ENCODE data around the gene CEMIP. TPM values are rescaled to one million over a fixed set of nuclear protein-coding genes. Genes with fewer than 3 reads are reported as not detected.
"Not testable (repeated sequence)": the region's sequence is repeated elsewhere in the genome, so short reads cannot be mapped to it uniquely, and the experiment has no call there.

CEMIP gene
- total RNA-seq, 1 experiment from 2014 or later: 0.03 TPM

GRCh38 chr15:80745888-80746287 is 33.3 kb upstream of the CEMIP start:
- no peak overlapping the region for H3K27ac ChIP-seq

GRCh38 chr15:80747317-80748053 is 31.7 kb upstream of the CEMIP start:
- H3K27me3 ChIP-seq (replicated peaks): no peaks in the 10 kb centered on the region
- peaks cover 9% of the 10 kb centered on the region for H3K4me1 ChIP-seq (replicated peaks)
- H3K36me3 ChIP-seq: peaks cover 4% of the 10 kb centered on the region
- no peaks in the 10 kb centered on the region for H3K9me3 ChIP-seq (replicated peaks)
- no peak for DNase-seq (ENCODE audit: low read depth in 1 of 2, low spot score in 2 of 2)
- H3K4me3 ChIP-seq: no peak overlapping the region
- no peak overlapping the region for H3K27ac ChIP-seq

More at GRCh38 chr15:80745888-80746287, 33.3 kb upstream of the CEMIP start:
- DNase-seq (ENCODE audit: low read depth in 1 of 2, low spot score in 2 of 2): no peak
- no peaks in the 10 kb centered on the region for H3K27me3 ChIP-seq (replicated peaks)
- H3K36me3 ChIP-seq: peaks cover 4% of the 10 kb centered on the region; the same call in 1 of the 2 replicates
- H3K9me3 ChIP-seq (replicated peaks): no peaks in the 10 kb centered on the region
- H3K4me1 ChIP-seq (replicated peaks): peaks cover 9% of the 10 kb centered on the region
- no peak overlapping the region for H3K4me3 ChIP-seq

GRCh38 chr15:80749589-80749988 is 29.6 kb upstream of the CEMIP start:
- no peak for DNase-seq (ENCODE audit: low read depth in 1 of 2, low spot score in 2 of 2)
- Histone ChIP-seq H3K36me3 (peaks cover 4% of the 10 kb centered on the region), H3K4me1 (replicated peaks) (peaks cover 5% of the 10 kb centered on the region), H3K27ac (no peak overlapping the region), H3K9me3 (replicated peaks) (no peaks in the 10 kb centered on the region), H3K27me3 (replicated peaks) (no peaks in the 10 kb centered on the region), H3K4me3 (no peak overlapping the region)

- Histone ChIP-seq H3K4me1 (replicated peaks) (no peaks in the 10 kb centered on the region), H3K36me3 (peaks cover 4% of the 10 kb centered on the region), H3K4me3 (no peak overlapping the region), H3K27me3 (replicated peaks) (no peaks in the 10 kb centered on the region), H3K27ac (no peak overlapping the region), H3K9me3 (replicated peaks) (no peaks in the 10 kb centered on the region)
- no peak for DNase-seq (ENCODE audit: low read depth in 1 of 2, low spot score in 2 of 2)
Measured at GRCh38 chr15:80750575-80750974, 28.6 kb upstream of the CEMIP start.

- no peak overlapping the region for H3K27ac ChIP-seq
- no peak overlapping the region for H3K4me3 ChIP-seq
- H3K27me3 ChIP-seq (replicated peaks): no peaks in the 10 kb centered on the region
- H3K9me3 ChIP-seq (replicated peaks): no peaks in the 10 kb centered on the region
- peaks cover 4% of the 10 kb centered on the region for H3K36me3 ChIP-seq
- no peaks in the 10 kb centered on the region for H3K4me1 ChIP-seq (replicated peaks)
- no peak for DNase-seq (ENCODE audit: low read depth in 1 of 2, low spot score in 2 of 2)
Measured at GRCh38 chr15:80752204-80752603, 27.0 kb upstream of the CEMIP start.

- Histone ChIP-seq H3K4me3 (no peak overlapping the region), H3K36me3 (peaks cover 4% of the 10 kb centered on the region), H3K27ac (no peak overlapping the region), H3K9me3 (replicated peaks) (no peaks in the 10 kb centered on the region), H3K27me3 (replicated peaks) (no peaks in the 10 kb centered on the region), H3K4me1 (replicated peaks) (no peaks in the 10 kb centered on the region)
- no peak for DNase-seq (ENCODE audit: low read depth in 1 of 2, low spot score in 2 of 2)
Measured at GRCh38 chr15:80753161-80753560, 26.0 kb upstream of the CEMIP start.

GRCh38 chr15:80754014-80754413 is 25.2 kb upstream of the CEMIP start:
- Histone ChIP-seq H3K36me3 (peaks cover 4% of the 10 kb centered on the region), H3K4me3 (no peak overlapping the region), H3K27me3 (replicated peaks) (no peaks in the 10 kb centered on the region), H3K27ac (no peak overlapping the region), H3K9me3 (replicated peaks) (no peaks in the 10 kb centered on the region), H3K4me1 (replicated peaks) (no peaks in the 10 kb centered on the region)
- DNase-seq (ENCODE audit: low read depth in 1 of 2, low spot score in 2 of 2): no peak

GRCh38 chr15:80755885-80756284 is 23.3 kb upstream of the CEMIP start:
- H3K27ac ChIP-seq: no peak overlapping the region
- no peaks in the 10 kb centered on the region for H3K27me3 ChIP-seq (replicated peaks)
- H3K4me1 ChIP-seq (replicated peaks): no peaks in the 10 kb centered on the region
- H3K36me3 ChIP-seq: no peaks in the 10 kb centered on the region; the same call in 1 of the 2 replicates
- DNase-seq (ENCODE audit: low read depth in 1 of 2, low spot score in 2 of 2): no peak
- H3K4me3 ChIP-seq: no peak overlapping the region
- H3K9me3 ChIP-seq (replicated peaks): no peaks in the 10 kb centered on the region

- Histone ChIP-seq H3K36me3 (no peaks in the 10 kb centered on the region), H3K4me3 (no peak overlapping the region), H3K27ac (no peak overlapping the region), H3K27me3 (replicated peaks) (no peaks in the 10 kb centered on the region), H3K9me3 (replicated peaks) (no peaks in the 10 kb centered on the region), H3K4me1 (replicated peaks) (no peaks in the 10 kb centered on the region)
- no peak for DNase-seq (ENCODE audit: low read depth in 1 of 2, low spot score in 2 of 2)
Measured at GRCh38 chr15:80758130-80758745, 20.9 kb upstream of the CEMIP start.

- Histone ChIP-seq H3K27me3 (replicated peaks) (no peaks in the 10 kb centered on the region), H3K9me3 (replicated peaks) (no peaks in the 10 kb centered on the region), H3K4me3 (no peak overlapping the region), H3K27ac (no peak overlapping the region), H3K36me3 (no peaks in the 10 kb centered on the region), H3K4me1 (replicated peaks) (no peaks in the 10 kb centered on the region)
- no peak for DNase-seq (ENCODE audit: low read depth in 1 of 2, low spot score in 2 of 2)
Measured at GRCh38 chr15:80760960-80761359, 18.2 kb upstream of the CEMIP start.

GRCh38 chr15:80761754-80762153 is 17.4 kb upstream of the CEMIP start:
- Histone ChIP-seq H3K4me1 (replicated peaks) (no peaks in the 10 kb centered on the region), H3K36me3 (no peaks in the 10 kb centered on the region), H3K4me3 (no peak overlapping the region), H3K9me3 (replicated peaks) (no peaks in the 10 kb centered on the region), H3K27ac (no peak overlapping the region), H3K27me3 (replicated peaks) (no peaks in the 10 kb centered on the region)
- no peak for DNase-seq (ENCODE audit: low read depth in 1 of 2, low spot score in 2 of 2)

GRCh38 chr15:80763235-80763634 is 15.9 kb upstream of the CEMIP start:
- H3K27ac ChIP-seq; H3K27me3 ChIP-seq (replicated peaks); H3K36me3 ChIP-seq; H3K4me3 ChIP-seq; H3K4me1 ChIP-seq (replicated peaks); H3K9me3 ChIP-seq (replicated peaks); DNase-seq (ENCODE audit: low read depth in 1 of 2, low spot score in 2 of 2): not testable (repeated sequence)

GRCh38 chr15:80764535-80764934 is 14.6 kb upstream of the CEMIP start:
- H3K36me3 ChIP-seq: no peaks in the 10 kb centered on the region
- no peaks in the 10 kb centered on the region for H3K4me1 ChIP-seq (replicated peaks)
- H3K27ac ChIP-seq: no peak overlapping the region
- H3K27me3 ChIP-seq (replicated peaks): no peaks in the 10 kb centered on the region
- no peaks in the 10 kb centered on the region for H3K9me3 ChIP-seq (replicated peaks)
- H3K4me3 ChIP-seq: no peak overlapping the region
- no peak for DNase-seq (ENCODE audit: low read depth in 1 of 2, low spot score in 2 of 2)

- Histone ChIP-seq H3K36me3 (no peaks in the 10 kb centered on the region), H3K4me3 (no peak overlapping the region), H3K27me3 (replicated peaks) (no peaks in the 10 kb centered on the region), H3K27ac (no peak overlapping the region), H3K4me1 (replicated peaks) (no peaks in the 10 kb centered on the region), H3K9me3 (replicated peaks) (no peaks in the 10 kb centered on the region)
- DNase-seq (ENCODE audit: low read depth in 1 of 2, low spot score in 2 of 2): no peak
Measured at GRCh38 chr15:80766275-80766674, 12.9 kb upstream of the CEMIP start.

Data from SJSA1 (cell line).